ENCODE data around the gene SEMA3C.

The SEMA3C gene

DNA sequence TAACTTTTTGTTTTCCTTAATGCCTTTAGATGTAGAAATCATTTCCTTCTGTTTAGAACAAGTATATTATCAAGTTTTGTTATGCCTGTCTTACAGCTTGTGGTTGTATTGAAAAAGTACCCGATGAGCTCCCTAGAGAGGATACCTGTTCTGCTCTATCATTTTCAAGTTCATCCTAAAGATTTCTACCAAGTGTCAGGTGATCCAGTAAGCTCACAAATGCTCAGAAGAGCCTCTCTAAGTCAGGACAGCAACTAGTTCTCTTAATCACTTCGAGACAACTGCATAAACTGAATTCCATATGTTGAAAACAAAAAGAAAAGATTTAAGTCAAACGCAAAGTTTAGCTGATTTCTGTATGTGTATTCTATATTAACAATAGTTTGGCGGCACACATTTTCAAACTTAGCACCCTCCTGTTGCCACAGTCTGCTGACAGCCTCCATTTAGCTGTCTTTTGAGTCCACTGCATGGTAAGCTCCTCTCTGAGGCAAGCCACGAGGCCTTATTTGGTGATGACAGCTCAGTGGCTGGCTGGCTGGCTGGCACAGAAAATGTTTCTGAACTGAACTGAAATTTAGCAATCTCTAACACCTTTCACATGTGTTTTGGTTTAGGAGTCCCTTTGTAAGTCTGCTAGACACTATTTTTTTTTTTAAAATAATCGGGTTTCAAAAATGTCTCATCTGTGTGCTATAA lies 59.4 kb downstream of the SEMA3C start:
- Histone ChIP-seq H2BK120ac (ENCODE audit: low read depth, low read length) (no peak overlapping the region), H4K8ac (ENCODE audit: low read depth, low read length) (no peak overlapping the region), H2AK5ac (ENCODE audit: low read depth, low read length) (no peak overlapping the region), H4K91ac (ENCODE audit: low read depth, low read length, poor library complexity) (no peak overlapping the region), H3K14ac (ENCODE audit: low read length) (no peak overlapping the region), H3K9ac (ENCODE audit: low read depth, low read length, poor library complexity) (no peak overlapping the region), H3K36me3 (replicated peaks in 1 of 2; ENCODE audit: control insufficient read depth in 2 of 2, insufficient read depth in 2 of 2, low read length in 2 of 2) (no peaks in the 10 kb centered on the region), H2BK5ac (ENCODE audit: low read length) (no peak overlapping the region), H3K4me2 (ENCODE audit: insufficient read depth, low read length, poor library complexity, severe bottlenecking) (no peak overlapping the region), H2BK12ac (ENCODE audit: low read length) (no peak overlapping the region), H2AFZ (ENCODE audit: low read length) (no peak overlapping the region), H3K23ac (ENCODE audit: low read depth, low read length, poor library complexity) (no peak overlapping the region), H3K79me1 (ENCODE audit: low read depth, low read length) (no peaks in the 10 kb centered on the region), H3K27me3 (ENCODE audit: control insufficient read depth in 3 of 3, insufficient read depth in 3 of 3, low read depth in 1 of 3, low read length in 3 of 3) (no peaks in the 10 kb centered on the region), H3K9me3 (replicated peaks in 1 of 2; ENCODE audit: control insufficient read depth in 2 of 2, insufficient read depth in 1 of 2, low read depth in 1 of 2, low read length in 2 of 2) (no peaks in the 10 kb centered on the region), H3K4me1 (ENCODE audit: control insufficient read depth in 2 of 2, insufficient read depth in 1 of 2, low read depth in 1 of 2, low read length in 2 of 2) (peaks cover 0 to 4% of the 10 kb centered on the region in 2 donors), H3K18ac (ENCODE audit: low read length) (no peak overlapping the region), H3K4ac (ENCODE audit: low read length) (no peak overlapping the region), H2BK15ac (ENCODE audit: low read length) (no peak overlapping the region), H3K4me3 (ENCODE audit: low read length in 2 of 2) (no peak overlapping the region), H3K27ac (replicated peaks; ENCODE audit: low read length) (no peak overlapping the region)
- WGBS, 2 donors (ENCODE audit: extremely low coverage in 2 of 2, insufficient read length in 2 of 2, insufficient replicate concordance in 1 of 2) = no CpG with 5 or more reads among the region's 6 CpGs
- no peak for DNase-seq (ENCODE audit: low spot score)

DNA sequence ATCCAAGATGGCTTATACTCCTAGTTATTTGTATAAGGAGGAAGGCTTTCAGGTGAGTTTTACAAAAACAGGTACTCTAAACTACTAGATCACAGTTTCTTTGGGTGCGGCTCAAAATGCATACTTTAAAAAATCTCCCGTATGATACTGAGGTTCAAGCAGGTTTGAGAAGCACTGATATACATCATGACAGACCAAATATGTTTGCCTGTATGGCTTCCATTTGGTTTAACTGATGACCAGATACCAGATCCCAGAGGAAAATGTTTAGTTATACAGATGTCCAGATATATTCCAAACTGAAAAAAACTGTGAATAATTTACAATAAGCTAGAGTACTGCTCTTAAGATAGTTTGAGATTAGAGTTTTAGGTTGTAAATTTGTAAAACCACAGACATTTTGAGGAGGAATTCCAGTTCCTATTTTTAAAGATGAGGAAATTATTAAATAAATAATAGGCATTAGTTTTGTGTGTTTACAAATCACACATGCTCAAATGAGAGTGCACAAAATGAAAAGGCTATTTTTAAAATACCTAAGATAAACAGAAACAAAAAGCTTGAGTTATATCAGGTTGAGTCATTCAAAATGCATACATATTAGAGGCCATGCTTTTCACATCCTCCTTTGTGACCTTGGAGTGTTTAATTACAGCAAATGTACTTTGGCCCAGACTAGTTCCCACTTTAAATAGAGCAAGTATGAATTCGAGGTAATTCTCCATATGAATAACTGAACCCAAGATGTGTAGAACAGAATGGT lies 60.5 kb downstream of the SEMA3C start:
- Histone ChIP-seq H2AK5ac (ENCODE audit: low read depth, low read length) (no peak overlapping the region), H3K79me1 (ENCODE audit: low read depth, low read length) (no peaks in the 10 kb centered on the region), H3K27me3 (ENCODE audit: control insufficient read depth in 3 of 3, insufficient read depth in 3 of 3, low read depth in 1 of 3, low read length in 3 of 3) (no peaks in the 10 kb centered on the region), H3K36me3 (replicated peaks in 1 of 2; ENCODE audit: control insufficient read depth in 2 of 2, insufficient read depth in 2 of 2, low read length in 2 of 2) (no peaks in the 10 kb centered on the region), H2BK120ac (ENCODE audit: low read depth, low read length) (no peak overlapping the region), H3K27ac (replicated peaks; ENCODE audit: low read length) (no peak overlapping the region), H2BK15ac (ENCODE audit: low read length) (no peak overlapping the region), H3K9ac (ENCODE audit: low read depth, low read length, poor library complexity) (no peak overlapping the region), H3K14ac (ENCODE audit: low read length) (no peak overlapping the region), H2BK12ac (ENCODE audit: low read length) (no peak overlapping the region), H3K9me3 (replicated peaks in 1 of 2; ENCODE audit: control insufficient read depth in 2 of 2, insufficient read depth in 1 of 2, low read depth in 1 of 2, low read length in 2 of 2) (peaks cover 0 to 5% of the 10 kb centered on the region in 2 donors), H3K23ac (ENCODE audit: low read depth, low read length, poor library complexity) (no peak overlapping the region), H3K4me3 (ENCODE audit: low read length in 2 of 2) (no peak overlapping the region), H3K4me1 (ENCODE audit: control insufficient read depth in 2 of 2, insufficient read depth in 1 of 2, low read depth in 1 of 2, low read length in 2 of 2) (peaks cover 0 to 4% of the 10 kb centered on the region in 2 donors), H3K4me2 (ENCODE audit: insufficient read depth, low read length, poor library complexity, severe bottlenecking) (no peak overlapping the region), H2AFZ (ENCODE audit: low read length) (no peak overlapping the region), H4K91ac (ENCODE audit: low read depth, low read length, poor library complexity) (no peak overlapping the region), H3K18ac (ENCODE audit: low read length) (no peak overlapping the region), H3K4ac (ENCODE audit: low read length) (no peak overlapping the region), H4K8ac (ENCODE audit: low read depth, low read length) (no peak overlapping the region), H2BK5ac (ENCODE audit: low read length) (no peak overlapping the region)
- no peak for DNase-seq (ENCODE audit: low spot score)
- no CpG with 5 or more reads among the region's 3 CpGs for WGBS, 2 donors (ENCODE audit: extremely low coverage in 2 of 2, insufficient read length in 2 of 2, insufficient replicate concordance in 1 of 2)

DNA sequence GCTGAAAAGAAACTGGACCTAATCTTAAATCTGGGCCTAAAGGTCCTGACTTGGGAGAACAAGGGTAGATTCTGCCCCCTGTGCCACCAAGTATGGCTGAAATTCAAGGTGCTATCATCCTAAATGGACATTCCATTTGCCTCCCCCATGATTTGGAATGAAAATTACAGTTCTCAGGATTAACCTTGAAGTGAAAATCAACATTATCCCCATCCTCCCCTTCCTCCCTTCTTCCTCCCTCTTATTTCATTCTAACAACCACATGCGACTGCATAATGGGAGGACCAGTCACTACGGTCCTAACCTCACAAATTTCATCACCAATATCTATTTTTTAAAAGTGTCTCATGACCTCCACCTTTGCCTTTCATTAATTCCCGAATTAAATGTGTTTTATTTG lies 62.1 kb downstream of the SEMA3C start:
- Histone ChIP-seq H3K9me3 (replicated peaks in 1 of 2; ENCODE audit: control insufficient read depth in 2 of 2, insufficient read depth in 1 of 2, low read depth in 1 of 2, low read length in 2 of 2) (peaks cover 0 to 10% of the 10 kb centered on the region in 2 donors), H3K36me3 (replicated peaks in 1 of 2; ENCODE audit: control insufficient read depth in 2 of 2, insufficient read depth in 2 of 2, low read length in 2 of 2) (no peaks in the 10 kb centered on the region), H4K91ac (ENCODE audit: low read depth, low read length, poor library complexity) (no peak overlapping the region), H3K79me1 (ENCODE audit: low read depth, low read length) (no peaks in the 10 kb centered on the region), H3K4me1 (ENCODE audit: control insufficient read depth in 2 of 2, insufficient read depth in 1 of 2, low read depth in 1 of 2, low read length in 2 of 2) (peaks cover 2 to 7% of the 10 kb centered on the region in 2 donors), H2BK15ac (ENCODE audit: low read length) (no peak overlapping the region), H3K9ac (ENCODE audit: low read depth, low read length, poor library complexity) (no peak overlapping the region), H3K4ac (ENCODE audit: low read length) (no peak overlapping the region), H3K27ac (replicated peaks; ENCODE audit: low read length) (no peak overlapping the region), H2AFZ (ENCODE audit: low read length) (no peak overlapping the region), H2BK120ac (ENCODE audit: low read depth, low read length) (no peak overlapping the region), H3K4me2 (ENCODE audit: insufficient read depth, low read length, poor library complexity, severe bottlenecking) (no peak overlapping the region), H3K27me3 (ENCODE audit: control insufficient read depth in 3 of 3, insufficient read depth in 3 of 3, low read depth in 1 of 3, low read length in 3 of 3) (no peaks in the 10 kb centered on the region), H4K8ac (ENCODE audit: low read depth, low read length) (no peak overlapping the region), H3K14ac (ENCODE audit: low read length) (no peak overlapping the region), H2BK12ac (ENCODE audit: low read length) (no peak overlapping the region), H3K4me3 (ENCODE audit: low read length in 2 of 2) (no peak overlapping the region), H2AK5ac (ENCODE audit: low read depth, low read length) (no peak overlapping the region), H3K23ac (ENCODE audit: low read depth, low read length, poor library complexity) (no peak overlapping the region), H3K18ac (ENCODE audit: low read length) (no peak overlapping the region), H2BK5ac (ENCODE audit: low read length) (no peak overlapping the region)
- no peak for DNase-seq (ENCODE audit: low spot score)
- WGBS, 2 donors (ENCODE audit: extremely low coverage in 2 of 2, insufficient read length in 2 of 2, insufficient replicate concordance in 1 of 2) = no CpG with 5 or more reads among the region's 3 CpGs

DNA sequence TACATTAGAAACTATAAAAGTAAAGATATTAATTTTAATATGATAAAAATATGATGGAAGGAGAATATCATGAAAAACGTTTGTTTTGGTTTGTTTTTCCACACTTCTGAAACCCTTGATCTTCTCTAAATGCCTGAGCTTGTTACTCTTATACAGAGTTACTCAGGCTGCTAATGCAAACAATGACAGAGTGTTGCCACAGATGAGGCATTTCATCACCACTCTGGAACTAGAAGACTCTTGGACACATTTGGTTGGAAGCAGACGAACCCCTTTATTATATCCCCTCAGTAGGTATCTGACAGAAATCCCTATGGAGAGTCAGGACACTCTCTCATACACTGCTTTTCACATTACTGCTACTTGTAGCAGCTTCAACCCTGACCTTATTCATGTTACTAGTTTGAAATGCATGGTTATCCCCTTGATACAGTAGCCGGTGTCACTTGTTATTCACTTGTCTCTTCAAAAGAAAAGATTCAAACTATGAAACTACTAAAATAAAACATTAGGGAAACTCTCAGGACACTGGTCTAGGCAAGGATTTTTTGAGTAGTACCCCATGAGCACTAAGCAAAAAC lies 66.9 kb downstream of the SEMA3C start:
- H3K4me3 ChIP-seq (ENCODE audit: low read length in 2 of 2) = no peak overlapping the region
- no peaks in the 10 kb centered on the region for H3K36me3 ChIP-seq (replicated peaks in 1 of 2; ENCODE audit: control insufficient read depth in 2 of 2, insufficient read depth in 2 of 2, low read length in 2 of 2)
- no peak overlapping the region for H3K18ac ChIP-seq (ENCODE audit: low read length)
- no peak overlapping the region for H3K4ac ChIP-seq (ENCODE audit: low read length)
- no CpG with 5 or more reads among the region's 3 CpGs for WGBS, 2 donors (ENCODE audit: extremely low coverage in 2 of 2, insufficient read length in 2 of 2, insufficient replicate concordance in 1 of 2)
- H3K14ac ChIP-seq (ENCODE audit: low read length) = no peak overlapping the region
- H2BK120ac ChIP-seq (ENCODE audit: low read depth, low read length) = no peak overlapping the region
- no peak overlapping the region for H2BK12ac ChIP-seq (ENCODE audit: low read length)
- no peaks in the 10 kb centered on the region for H3K27me3 ChIP-seq (ENCODE audit: control insufficient read depth in 3 of 3, insufficient read depth in 3 of 3, low read depth in 1 of 3, low read length in 3 of 3)
- no peak overlapping the region for H3K23ac ChIP-seq (ENCODE audit: low read depth, low read length, poor library complexity)
- H3K4me2 ChIP-seq (ENCODE audit: insufficient read depth, low read length, poor library complexity, severe bottlenecking) = no peak overlapping the region
- no peak overlapping the region for H4K91ac ChIP-seq (ENCODE audit: low read depth, low read length, poor library complexity)
- H3K9ac ChIP-seq (ENCODE audit: low read depth, low read length, poor library complexity) = no peak overlapping the region
- DNase-seq (ENCODE audit: low spot score) = no peak
- H4K8ac ChIP-seq (ENCODE audit: low read depth, low read length) = no peak overlapping the region
- no peak overlapping the region for H3K27ac ChIP-seq (replicated peaks; ENCODE audit: low read length)
- no peak overlapping the region for H2BK5ac ChIP-seq (ENCODE audit: low read length)
- no peaks in the 10 kb centered on the region for H3K79me1 ChIP-seq (ENCODE audit: low read depth, low read length)
- H2AK5ac ChIP-seq (ENCODE audit: low read depth, low read length) = no peak overlapping the region
- peaks cover 2% of the 10 kb centered on the region in 2 donors for H3K4me1 ChIP-seq (ENCODE audit: control insufficient read depth in 2 of 2, insufficient read depth in 1 of 2, low read depth in 1 of 2, low read length in 2 of 2)
- no peak overlapping the region for H2AFZ ChIP-seq (ENCODE audit: low read length)
- H3K9me3 ChIP-seq (replicated peaks in 1 of 2; ENCODE audit: control insufficient read depth in 2 of 2, insufficient read depth in 1 of 2, low read depth in 1 of 2, low read length in 2 of 2) = peaks cover 0 to 10% of the 10 kb centered on the region in 2 donors
- no peak overlapping the region for H2BK15ac ChIP-seq (ENCODE audit: low read length)
